Measurements from ENCODE around the gene KRTAP5-11. TPM values are rescaled to one million over a fixed set of nuclear protein-coding genes. Genes with fewer than 3 reads are reported as not detected.
"Not testable (repeated sequence)": the region's sequence is repeated elsewhere in the genome, so short reads cannot be mapped to it uniquely, and the experiment has no call there.

KRTAP5-11 gene
- total RNA-seq, 1 donor from 2014 or later: not detected

- H3K4me3 Mint-ChIP-seq (ENCODE audit: unreplicated experiment): no peak overlapping the region
- no peak overlapping the region for H3K27ac Mint-ChIP-seq (ENCODE audit: unreplicated experiment)
- peaks cover 11% of the 10 kb centered on the region for H3K4me1 Mint-ChIP-seq (ENCODE audit: low read depth, unreplicated experiment)
- DNase-seq: no peak
- peaks cover 2% of the 10 kb centered on the region for H3K27me3 Mint-ChIP-seq (ENCODE audit: unreplicated experiment)
- peaks cover 5% of the 10 kb centered on the region for H3K9me3 Mint-ChIP-seq (ENCODE audit: unreplicated experiment)
- TF ChIP-seq, protein P1, sequence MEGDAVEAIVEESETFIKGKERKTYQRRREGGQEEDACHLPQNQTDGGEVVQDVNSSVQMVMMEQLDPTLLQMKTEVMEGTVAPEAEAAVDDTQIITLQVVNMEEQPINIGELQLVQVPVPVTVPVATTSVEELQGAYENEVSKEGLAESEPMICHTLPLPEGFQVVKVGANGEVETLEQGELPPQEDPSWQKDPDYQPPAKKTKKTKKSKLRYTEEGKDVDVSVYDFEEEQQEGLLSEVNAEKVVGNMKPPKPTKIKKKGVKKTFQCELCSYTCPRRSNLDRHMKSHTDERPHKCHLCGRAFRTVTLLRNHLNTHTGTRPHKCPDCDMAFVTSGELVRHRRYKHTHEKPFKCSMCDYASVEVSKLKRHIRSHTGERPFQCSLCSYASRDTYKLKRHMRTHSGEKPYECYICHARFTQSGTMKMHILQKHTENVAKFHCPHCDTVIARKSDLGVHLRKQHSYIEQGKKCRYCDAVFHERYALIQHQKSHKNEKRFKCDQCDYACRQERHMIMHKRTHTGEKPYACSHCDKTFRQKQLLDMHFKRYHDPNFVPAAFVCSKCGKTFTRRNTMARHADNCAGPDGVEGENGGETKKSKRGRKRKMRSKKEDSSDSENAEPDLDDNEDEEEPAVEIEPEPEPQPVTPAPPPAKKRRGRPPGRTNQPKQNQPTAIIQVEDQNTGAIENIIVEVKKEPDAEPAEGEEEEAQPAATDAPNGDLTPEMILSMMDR (IDR thresholded peaks at IDR 0.05; ENCODE audit: partially characterized antibody, unreplicated experiment): no peak
- H3K36me3 Mint-ChIP-seq (ENCODE audit: unreplicated experiment): peaks cover 5% of the 10 kb centered on the region
Observed at GRCh38 chr11:71581826-71582225, 849 bp downstream of the KRTAP5-11 start.

- Mint-ChIP-seq H3K27ac (ENCODE audit: unreplicated experiment) (no peak overlapping the region), H3K9me3 (ENCODE audit: unreplicated experiment) (peaks cover 3% of the 10 kb centered on the region), H3K4me3 (ENCODE audit: unreplicated experiment) (no peak overlapping the region), H3K4me1 (ENCODE audit: low read depth, unreplicated experiment) (peaks cover 11% of the 10 kb centered on the region), H3K27me3 (ENCODE audit: unreplicated experiment) (peaks cover 2% of the 10 kb centered on the region), H3K36me3 (ENCODE audit: unreplicated experiment) (peaks cover 5% of the 10 kb centered on the region)
- peak; percentile 56 for DNase-seq
- TF ChIP-seq, protein P1 (IDR thresholded peaks at IDR 0.05; ENCODE audit: partially characterized antibody, unreplicated experiment): peak; percentile 86
Observed at GRCh38 chr11:71580057-71581003, 2.3 kb downstream of the KRTAP5-11 start.

DNA sequence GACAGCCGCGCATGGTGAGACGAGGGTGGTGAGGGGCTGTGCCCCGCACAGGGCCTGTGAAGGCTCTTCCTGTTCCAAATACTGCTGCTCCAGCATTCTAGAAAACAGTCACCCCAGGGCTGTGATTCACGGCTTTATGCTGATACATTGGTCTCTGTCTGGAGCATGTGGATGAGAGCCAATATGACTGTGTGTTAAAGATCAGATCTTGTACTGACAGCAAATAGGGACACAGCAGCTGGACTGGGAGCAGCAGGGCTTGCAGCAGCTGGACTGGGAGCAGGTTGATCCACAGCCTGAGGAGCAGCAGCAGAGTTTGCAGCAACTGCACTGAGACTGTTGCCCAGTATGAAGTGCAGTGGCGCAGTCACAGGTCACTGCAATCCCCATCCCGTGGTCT, 3.2 kb downstream of the KRTAP5-11 start:
- H3K27me3 Mint-ChIP-seq (ENCODE audit: unreplicated experiment); H3K4me3 Mint-ChIP-seq (ENCODE audit: unreplicated experiment); DNase-seq; H3K36me3 Mint-ChIP-seq (ENCODE audit: unreplicated experiment); H3K9me3 Mint-ChIP-seq (ENCODE audit: unreplicated experiment); H3K27ac Mint-ChIP-seq (ENCODE audit: unreplicated experiment): not testable (repeated sequence)
- H3K4me1 Mint-ChIP-seq (ENCODE audit: low read depth, unreplicated experiment): peaks cover 11% of the 10 kb centered on the region

GRCh38 chr11:71577469-71578004, 5.1 kb downstream of the KRTAP5-11 start:
- peaks cover 2% of the 10 kb centered on the region for H3K27me3 Mint-ChIP-seq (ENCODE audit: unreplicated experiment)
- TF ChIP-seq, protein P1 (IDR thresholded peaks at IDR 0.05; ENCODE audit: partially characterized antibody, unreplicated experiment): no peak
- peaks cover 5% of the 10 kb centered on the region for H3K36me3 Mint-ChIP-seq (ENCODE audit: unreplicated experiment)
- no peak overlapping the region for H3K27ac Mint-ChIP-seq (ENCODE audit: unreplicated experiment)
- H3K9me3 Mint-ChIP-seq (ENCODE audit: unreplicated experiment): peaks cover 3% of the 10 kb centered on the region
- no peak for DNase-seq
- no peak overlapping the region for H3K4me3 Mint-ChIP-seq (ENCODE audit: unreplicated experiment)
- H3K4me1 Mint-ChIP-seq (ENCODE audit: low read depth, unreplicated experiment): peaks cover 11% of the 10 kb centered on the region

DNA sequence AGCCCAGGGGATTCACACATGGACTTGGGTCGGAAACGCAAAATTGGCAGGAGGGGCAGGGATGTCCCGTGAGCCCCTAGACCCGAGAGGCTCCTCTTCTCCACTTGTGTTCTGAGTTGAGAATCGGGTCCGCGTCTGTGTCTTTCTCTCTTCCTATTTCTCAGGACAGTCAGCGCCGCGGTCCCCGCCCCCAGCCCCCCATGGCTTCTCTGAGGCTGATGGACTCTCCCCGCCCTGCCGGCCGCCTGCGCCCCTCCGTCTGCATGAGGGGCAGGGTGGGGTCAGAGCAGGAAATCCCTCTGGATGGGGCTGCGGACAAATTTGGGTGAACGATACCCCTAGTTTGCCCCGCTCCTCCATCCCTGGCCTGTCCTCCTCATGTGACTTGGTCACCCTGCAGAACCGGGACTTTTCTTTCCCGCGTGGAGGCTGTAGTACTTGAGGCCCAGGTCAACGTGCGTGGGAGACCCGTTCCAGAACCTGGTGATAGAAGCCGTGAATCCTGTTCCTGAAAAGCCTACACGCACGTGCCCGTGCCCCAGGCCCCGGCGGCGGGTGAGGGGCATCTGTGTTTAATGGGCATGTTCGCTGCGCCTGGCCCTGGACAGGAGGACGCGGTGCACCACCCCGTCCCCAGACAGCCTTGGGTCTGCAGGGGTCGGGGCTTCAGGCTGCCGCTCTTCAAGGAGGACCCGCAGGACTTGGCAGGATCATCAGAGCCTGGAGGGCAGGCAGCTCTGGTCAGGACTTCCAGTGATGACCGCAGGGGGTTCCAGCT, 5.8 kb downstream of the KRTAP5-11 start:
- not testable (repeated sequence) for H3K9me3 Mint-ChIP-seq (ENCODE audit: unreplicated experiment); H3K27me3 Mint-ChIP-seq (ENCODE audit: unreplicated experiment); H3K36me3 Mint-ChIP-seq (ENCODE audit: unreplicated experiment); H3K4me3 Mint-ChIP-seq (ENCODE audit: unreplicated experiment); DNase-seq; H3K27ac Mint-ChIP-seq (ENCODE audit: unreplicated experiment)
- peaks cover 11% of the 10 kb centered on the region for H3K4me1 Mint-ChIP-seq (ENCODE audit: low read depth, unreplicated experiment)
